ENCODE measurements around the gene SLC38A11.

SLC38A11 gene

DNA sequence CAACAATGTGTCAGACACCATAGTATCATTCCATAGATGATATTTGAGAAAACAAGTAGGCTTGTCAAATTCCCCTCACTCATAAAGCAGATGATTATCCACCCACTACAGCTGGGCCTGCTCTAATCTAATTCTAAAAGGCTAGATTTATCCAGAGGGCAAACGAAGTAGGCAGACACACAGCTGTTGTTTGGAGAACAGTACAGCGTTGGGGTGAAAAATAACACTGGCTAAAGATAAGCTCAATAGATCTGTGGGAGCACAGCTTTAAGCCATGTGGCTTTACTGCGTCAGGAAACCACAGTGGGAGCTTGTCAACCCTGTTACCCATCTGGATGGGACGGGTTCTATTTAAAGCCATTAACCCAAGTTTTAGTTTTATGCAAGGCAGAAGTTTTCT lies 64.8 kb downstream of the SLC38A11 start:
- H3K27ac ChIP-seq (ENCODE audit: low read length), result no peak overlapping the region
- no peaks in the 10 kb centered on the region for H3K27me3 ChIP-seq (ENCODE audit: control insufficient read depth, insufficient read depth, low read length)
- H3K9me3 ChIP-seq (ENCODE audit: control insufficient read depth, low read depth, low read length), result no peaks in the 10 kb centered on the region
- H3K4me1 ChIP-seq (ENCODE audit: control insufficient read depth, low read depth, low read length), result no peaks in the 10 kb centered on the region
- no peaks in the 10 kb centered on the region for H3K36me3 ChIP-seq (ENCODE audit: control insufficient read depth, low read depth, low read length)
- no peak overlapping the region for H3K9ac ChIP-seq (ENCODE audit: low read length)
- no peak overlapping the region for H3K4me3 ChIP-seq (ENCODE audit: low read length)

DNA sequence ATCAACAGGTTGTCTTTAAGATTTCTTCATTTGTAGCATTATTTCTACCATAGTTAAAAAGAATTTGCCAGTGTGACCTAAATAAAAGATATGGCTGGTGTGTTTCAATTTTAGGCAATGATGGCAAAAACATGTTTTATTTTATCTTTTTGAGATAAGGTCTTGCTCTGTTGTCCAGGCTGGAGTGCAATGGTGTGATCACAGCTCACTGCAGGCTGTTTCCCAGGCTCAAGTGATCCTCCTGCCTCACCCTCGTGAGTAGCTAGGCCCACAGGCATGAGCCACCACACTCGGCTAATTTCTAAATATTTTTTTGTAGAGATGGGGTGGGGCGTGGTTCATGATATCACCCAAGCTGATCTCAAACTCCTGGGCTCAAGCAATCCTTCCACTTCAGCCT lies 66.7 kb downstream of the SLC38A11 start:
- H3K27ac ChIP-seq (ENCODE audit: low read length), result no peak overlapping the region
- no peaks in the 10 kb centered on the region for H3K4me1 ChIP-seq (ENCODE audit: control insufficient read depth, low read depth, low read length)
- H3K36me3 ChIP-seq (ENCODE audit: control insufficient read depth, low read depth, low read length), result no peaks in the 10 kb centered on the region
- H3K9ac ChIP-seq (ENCODE audit: low read length), result no peak overlapping the region
- H3K9me3 ChIP-seq (ENCODE audit: control insufficient read depth, low read depth, low read length), result no peaks in the 10 kb centered on the region
- no peak overlapping the region for H3K4me3 ChIP-seq (ENCODE audit: low read length)
- no peaks in the 10 kb centered on the region for H3K27me3 ChIP-seq (ENCODE audit: control insufficient read depth, insufficient read depth, low read length)

DNA sequence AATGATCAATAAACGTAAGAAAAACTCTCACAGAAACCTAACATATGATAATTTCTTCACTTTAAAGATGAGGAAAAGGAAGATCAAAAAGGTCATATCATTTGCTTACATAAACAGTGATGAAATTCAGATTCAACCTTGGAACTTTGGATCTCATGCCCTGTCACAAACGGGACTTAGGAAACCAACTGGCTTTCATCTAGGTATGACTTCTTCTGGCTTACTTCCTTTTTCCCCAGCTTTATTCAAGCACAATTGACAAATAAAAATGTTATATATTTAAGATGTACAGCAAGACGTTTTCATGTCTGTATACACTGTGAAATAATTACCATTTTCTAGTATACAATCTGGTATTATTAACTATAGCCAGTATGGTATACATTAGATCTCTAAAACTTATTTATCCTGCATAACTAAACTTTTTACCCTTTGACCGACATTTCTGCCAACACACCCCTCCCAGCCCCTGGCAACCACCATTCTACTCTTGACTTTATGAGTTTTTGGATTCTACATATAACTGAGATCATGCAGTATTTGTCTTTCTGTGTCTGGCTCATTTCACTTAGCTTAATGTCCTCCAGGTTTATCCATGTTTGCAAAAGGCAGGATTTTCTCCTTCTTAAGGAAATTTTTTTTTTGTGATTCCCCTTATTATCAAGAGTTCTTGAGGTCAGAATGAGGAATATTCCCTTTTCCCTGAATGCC lies 67.7 kb downstream of the SLC38A11 start:
- H3K9me3 ChIP-seq (ENCODE audit: control insufficient read depth, low read depth, low read length), result no peaks in the 10 kb centered on the region
- no peaks in the 10 kb centered on the region for H3K36me3 ChIP-seq (ENCODE audit: control insufficient read depth, low read depth, low read length)
- H3K4me3 ChIP-seq (ENCODE audit: low read length), result no peak overlapping the region
- H3K27me3 ChIP-seq (ENCODE audit: control insufficient read depth, insufficient read depth, low read length), result no peaks in the 10 kb centered on the region
- H3K27ac ChIP-seq (ENCODE audit: low read length), result no peak overlapping the region
- no peaks in the 10 kb centered on the region for H3K4me1 ChIP-seq (ENCODE audit: control insufficient read depth, low read depth, low read length)
- H3K9ac ChIP-seq (ENCODE audit: low read length), result no peak overlapping the region

DNA sequence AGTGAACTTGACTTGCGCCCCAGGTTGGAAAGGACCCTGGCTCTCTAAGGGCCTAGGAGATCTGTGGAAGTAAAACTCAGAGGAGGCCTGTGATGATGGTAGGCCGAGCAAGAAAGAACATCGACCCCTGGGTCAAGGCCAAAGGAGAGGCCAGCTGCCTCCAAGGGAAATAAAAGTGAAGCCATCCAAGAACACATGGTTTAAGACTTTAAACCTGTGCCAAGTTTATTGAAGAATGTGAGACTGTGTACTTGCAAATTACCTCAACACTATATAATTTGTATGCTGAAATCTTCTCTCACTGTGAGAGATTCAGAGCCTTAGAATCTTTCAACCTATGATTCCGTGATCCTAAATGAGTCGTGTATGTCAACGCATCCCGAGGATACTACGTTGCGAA lies 73.0 kb downstream of the SLC38A11 start:
- no peak overlapping the region for H3K4me3 ChIP-seq (ENCODE audit: low read length)
- H3K27ac ChIP-seq (ENCODE audit: low read length), result no peak overlapping the region
- H3K9ac ChIP-seq (ENCODE audit: low read length), result no peak overlapping the region
- H3K27me3 ChIP-seq (ENCODE audit: control insufficient read depth, insufficient read depth, low read length), result no peaks in the 10 kb centered on the region
- H3K9me3 ChIP-seq (ENCODE audit: control insufficient read depth, low read depth, low read length), result no peaks in the 10 kb centered on the region
- no peaks in the 10 kb centered on the region for H3K4me1 ChIP-seq (ENCODE audit: control insufficient read depth, low read depth, low read length)
- no peaks in the 10 kb centered on the region for H3K36me3 ChIP-seq (ENCODE audit: control insufficient read depth, low read depth, low read length)

- H3K27ac ChIP-seq (ENCODE audit: low read length), result no peak overlapping the region
- no peaks in the 10 kb centered on the region for H3K9me3 ChIP-seq (ENCODE audit: control insufficient read depth, low read depth, low read length)
- H3K9ac ChIP-seq (ENCODE audit: low read length), result no peak overlapping the region
- H3K4me3 ChIP-seq (ENCODE audit: low read length), result no peak overlapping the region
- H3K4me1 ChIP-seq (ENCODE audit: control insufficient read depth, low read depth, low read length), result no peaks in the 10 kb centered on the region
- H3K27me3 ChIP-seq (ENCODE audit: control insufficient read depth, insufficient read depth, low read length), result no peaks in the 10 kb centered on the region
- H3K36me3 ChIP-seq (ENCODE audit: control insufficient read depth, low read depth, low read length), result no peaks in the 10 kb centered on the region
These were observed 73.8 kb downstream of the SLC38A11 start for GRCh38 chr2:164881524-164881923.

GRCh38 chr2:164879901-164880535 lies 75.3 kb downstream of the SLC38A11 start:
- H3K4me3 ChIP-seq (ENCODE audit: low read length), result no peak overlapping the region
- no peak overlapping the region for H3K27ac ChIP-seq (ENCODE audit: low read length)
- no peaks in the 10 kb centered on the region for H3K9me3 ChIP-seq (ENCODE audit: control insufficient read depth, low read depth, low read length)
- no peaks in the 10 kb centered on the region for H3K27me3 ChIP-seq (ENCODE audit: control insufficient read depth, insufficient read depth, low read length)
- no peaks in the 10 kb centered on the region for H3K36me3 ChIP-seq (ENCODE audit: control insufficient read depth, low read depth, low read length)
- H3K4me1 ChIP-seq (ENCODE audit: control insufficient read depth, low read depth, low read length), result no peaks in the 10 kb centered on the region
- no peak overlapping the region for H3K9ac ChIP-seq (ENCODE audit: low read length)

DNA sequence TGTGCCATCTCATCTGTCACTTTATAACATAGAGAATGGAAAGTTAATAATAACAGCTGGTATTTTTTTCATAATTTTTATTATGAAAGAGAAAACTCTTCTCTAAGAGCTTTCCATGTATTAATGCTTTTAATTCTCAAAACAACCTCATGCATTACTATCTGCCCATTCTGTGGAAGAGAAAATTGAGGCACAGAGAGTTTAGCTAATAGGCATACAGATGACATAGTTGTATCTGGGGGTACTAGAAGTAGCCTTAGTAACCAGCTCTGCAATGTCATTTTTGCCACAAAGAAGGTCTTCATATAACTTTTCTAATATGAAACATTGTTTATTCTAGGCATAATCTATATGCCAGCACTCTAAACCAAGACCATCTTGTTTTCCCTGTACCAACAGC lies 77.4 kb downstream of the SLC38A11 start:
- Histone ChIP-seq H3K27me3 (ENCODE audit: control insufficient read depth, insufficient read depth, low read length) (no peaks in the 10 kb centered on the region), H3K36me3 (ENCODE audit: control insufficient read depth, low read depth, low read length) (no peaks in the 10 kb centered on the region), H3K4me1 (ENCODE audit: control insufficient read depth, low read depth, low read length) (no peaks in the 10 kb centered on the region), H3K9me3 (ENCODE audit: control insufficient read depth, low read depth, low read length) (no peaks in the 10 kb centered on the region), H3K4me3 (ENCODE audit: low read length) (no peak overlapping the region), H3K27ac (ENCODE audit: low read length) (no peak overlapping the region), H3K9ac (ENCODE audit: low read length) (no peak overlapping the region)

DNA sequence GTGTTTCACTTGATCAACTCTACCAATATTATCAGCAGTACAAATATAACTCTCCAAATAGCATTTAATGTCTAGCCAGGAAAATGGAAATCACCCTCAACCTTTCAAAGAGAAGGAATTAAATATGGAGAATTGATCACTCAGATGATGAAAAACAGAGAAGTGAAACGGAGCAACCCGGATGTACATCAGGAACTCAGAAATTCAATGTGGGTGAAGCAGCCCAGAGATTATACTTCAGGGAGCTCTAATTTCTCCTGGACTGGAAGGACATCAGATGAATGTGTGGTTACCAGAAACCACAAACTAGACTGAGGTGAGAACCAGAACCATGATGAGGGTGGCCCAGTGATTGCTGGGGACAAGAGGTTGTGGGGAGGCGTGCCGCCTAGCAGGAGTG lies 78.2 kb downstream of the SLC38A11 start:
- H3K4me1 ChIP-seq (ENCODE audit: control insufficient read depth, low read depth, low read length), result no peaks in the 10 kb centered on the region
- H3K4me3 ChIP-seq (ENCODE audit: low read length), result no peak overlapping the region
- no peak overlapping the region for H3K27ac ChIP-seq (ENCODE audit: low read length)
- no peaks in the 10 kb centered on the region for H3K9me3 ChIP-seq (ENCODE audit: control insufficient read depth, low read depth, low read length)
- no peaks in the 10 kb centered on the region for H3K27me3 ChIP-seq (ENCODE audit: control insufficient read depth, insufficient read depth, low read length)
- H3K9ac ChIP-seq (ENCODE audit: low read length), result no peak overlapping the region
- H3K36me3 ChIP-seq (ENCODE audit: control insufficient read depth, low read depth, low read length), result no peaks in the 10 kb centered on the region

DNA sequence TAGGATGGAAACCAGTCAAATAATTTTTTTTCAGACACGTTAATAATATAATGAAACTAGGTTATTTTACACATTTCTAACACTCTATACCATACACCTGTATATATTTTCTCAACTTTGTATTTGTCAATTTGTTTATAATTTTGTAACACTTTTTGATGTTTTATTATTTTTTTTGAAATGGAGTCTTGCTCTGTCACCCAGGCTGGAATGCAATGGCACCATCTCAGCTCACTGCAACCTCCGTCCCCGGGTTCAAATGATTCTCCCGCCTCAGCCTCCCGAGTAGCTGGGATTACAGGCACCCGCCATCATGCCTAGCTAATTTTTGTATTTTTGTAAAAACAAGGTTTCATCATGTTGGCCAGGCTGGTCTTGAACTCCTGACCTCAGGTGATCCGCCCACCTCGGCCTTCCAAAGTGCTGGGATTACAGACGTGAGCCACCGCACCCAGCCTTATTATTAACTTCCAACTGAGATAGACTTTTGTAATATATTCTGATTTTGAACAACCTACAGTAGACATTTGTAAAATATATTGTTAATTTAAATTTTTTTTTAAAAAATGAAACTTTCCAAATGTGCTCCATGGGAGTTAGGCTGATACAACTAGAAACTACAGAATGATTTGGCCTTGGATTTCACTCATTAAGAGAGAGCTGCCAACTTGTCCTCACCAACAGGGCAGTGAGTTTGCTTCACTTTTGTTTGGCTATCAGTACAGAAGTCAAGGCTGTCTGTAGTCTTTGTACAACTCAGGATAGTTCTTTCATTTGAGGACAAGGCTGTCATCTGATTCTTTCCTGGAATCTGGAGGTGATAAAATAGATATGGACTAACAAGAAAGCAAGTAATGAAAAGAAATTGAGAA lies 79.8 kb downstream of the SLC38A11 start:
- no peak overlapping the region for H3K27ac ChIP-seq (ENCODE audit: low read length)
- H3K9me3 ChIP-seq (ENCODE audit: control insufficient read depth, low read depth, low read length), result no peaks in the 10 kb centered on the region
- H3K4me3 ChIP-seq (ENCODE audit: low read length), result no peak overlapping the region
- H3K9ac ChIP-seq (ENCODE audit: low read length), result no peak overlapping the region
- H3K27me3 ChIP-seq (ENCODE audit: control insufficient read depth, insufficient read depth, low read length), result no peaks in the 10 kb centered on the region
- H3K36me3 ChIP-seq (ENCODE audit: control insufficient read depth, low read depth, low read length), result no peaks in the 10 kb centered on the region
- H3K4me1 ChIP-seq (ENCODE audit: control insufficient read depth, low read depth, low read length), result no peaks in the 10 kb centered on the region

DNA sequence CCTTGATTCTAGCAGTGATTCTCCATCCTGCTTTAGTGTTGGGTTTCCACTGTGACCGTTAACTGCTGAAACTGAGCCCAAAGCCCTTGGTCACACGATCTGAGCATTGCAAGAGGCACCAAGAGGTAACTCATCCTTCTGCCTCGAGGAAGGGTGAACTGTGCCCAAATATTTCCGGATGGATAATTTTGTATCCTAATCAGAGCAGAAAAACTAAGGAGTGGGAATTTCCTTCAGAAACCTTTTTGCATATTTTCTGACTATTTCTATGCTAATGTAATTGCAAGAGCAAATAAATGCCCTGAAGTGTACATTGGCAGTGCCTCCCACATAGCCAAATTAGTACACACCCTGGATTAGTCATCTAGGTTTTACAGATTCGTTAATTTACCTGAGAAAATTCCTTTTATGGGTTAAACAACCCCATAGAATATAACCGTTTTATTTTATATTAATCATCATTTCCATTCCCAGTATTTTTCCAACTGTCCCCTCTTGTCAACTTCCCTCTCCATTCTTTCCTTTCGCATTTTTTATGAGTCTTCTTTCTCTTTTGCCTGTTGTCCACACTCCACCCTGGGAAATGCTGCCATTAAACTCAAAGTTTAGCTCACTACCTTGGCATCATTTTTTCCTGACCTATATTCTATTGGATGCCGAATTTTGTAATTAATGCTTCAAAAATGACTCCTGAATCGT lies 82.0 kb downstream of the SLC38A11 start:
- H3K36me3 ChIP-seq (ENCODE audit: control insufficient read depth, low read depth, low read length), result no peaks in the 10 kb centered on the region
- no peaks in the 10 kb centered on the region for H3K27me3 ChIP-seq (ENCODE audit: control insufficient read depth, insufficient read depth, low read length)
- no peak overlapping the region for H3K27ac ChIP-seq (ENCODE audit: low read length)
- H3K4me1 ChIP-seq (ENCODE audit: control insufficient read depth, low read depth, low read length), result no peaks in the 10 kb centered on the region
- H3K4me3 ChIP-seq (ENCODE audit: low read length), result no peak overlapping the region
- no peaks in the 10 kb centered on the region for H3K9me3 ChIP-seq (ENCODE audit: control insufficient read depth, low read depth, low read length)
- no peak overlapping the region for H3K9ac ChIP-seq (ENCODE audit: low read length)

- H3K9ac ChIP-seq (ENCODE audit: low read length), result no peak overlapping the region
- no peaks in the 10 kb centered on the region for H3K36me3 ChIP-seq (ENCODE audit: control insufficient read depth, low read depth, low read length)
- no peak overlapping the region for H3K4me3 ChIP-seq (ENCODE audit: low read length)
- H3K27me3 ChIP-seq (ENCODE audit: control insufficient read depth, insufficient read depth, low read length), result no peaks in the 10 kb centered on the region
- H3K9me3 ChIP-seq (ENCODE audit: control insufficient read depth, low read depth, low read length), result no peaks in the 10 kb centered on the region
- H3K27ac ChIP-seq (ENCODE audit: low read length), result no peak overlapping the region
- no peaks in the 10 kb centered on the region for H3K4me1 ChIP-seq (ENCODE audit: control insufficient read depth, low read depth, low read length)
These were observed 83.9 kb downstream of the SLC38A11 start for GRCh38 chr2:164871404-164871803.

Data from iPS-18a (cell line).